GM12874 (cell line): Measurements from ENCODE around the gene MICAL3.

Experiments
- TF ChIP-seq, protein P1 (sequence below): IDR thresholded peaks from 2 replicates; pipeline ENCODE4 v1.5.1; 2011; ENCODE audit warnings: low read depth, mild to moderate bottlenecking, control low read depth, low read length, moderate library complexity; ENCODE audit not compliant: insufficient read depth

MICAL3 gene

DNA sequence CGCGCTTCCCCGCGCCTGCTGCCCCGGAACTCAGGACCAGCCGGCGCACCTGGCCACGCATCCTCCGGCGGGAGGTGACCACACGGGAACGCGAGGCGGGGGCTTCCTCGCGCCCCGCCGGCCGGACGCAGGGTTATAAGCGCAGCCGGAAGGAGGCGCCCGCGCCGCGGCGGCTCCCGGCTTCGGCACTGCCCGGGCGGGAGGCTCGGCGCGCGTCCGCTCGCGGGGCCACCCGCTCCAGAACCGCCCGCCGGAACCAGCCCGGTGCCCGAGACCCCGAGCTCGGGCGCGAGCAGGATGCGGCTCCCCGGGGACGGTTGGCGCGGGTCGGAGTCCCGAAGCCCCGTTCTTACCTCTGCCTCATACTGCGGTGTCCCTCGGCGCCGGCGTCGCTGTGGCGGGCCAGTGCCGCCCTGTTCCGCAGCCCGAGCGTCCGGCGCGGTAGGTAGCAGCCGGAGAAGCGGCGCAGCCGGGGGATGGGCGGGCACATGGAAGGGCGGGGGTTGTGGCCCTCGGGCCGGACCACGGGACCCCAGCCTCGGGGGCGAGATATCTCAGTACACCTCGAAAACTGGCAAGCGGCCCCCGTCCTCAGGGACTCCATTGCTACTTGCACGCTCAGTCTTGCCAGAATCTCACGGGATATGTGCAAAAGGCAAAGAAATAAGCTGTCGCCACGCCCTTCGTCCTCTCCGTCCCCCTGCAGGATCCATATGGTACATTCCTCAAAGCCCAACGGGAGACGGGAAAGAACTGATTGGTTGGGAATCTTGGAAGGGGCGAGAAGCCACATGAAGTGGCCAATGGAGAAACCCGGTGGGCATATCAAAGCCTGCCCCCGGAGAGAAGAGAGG is 23.1 kb downstream of the MICAL3 start:
- TF ChIP-seq, protein P1, sequence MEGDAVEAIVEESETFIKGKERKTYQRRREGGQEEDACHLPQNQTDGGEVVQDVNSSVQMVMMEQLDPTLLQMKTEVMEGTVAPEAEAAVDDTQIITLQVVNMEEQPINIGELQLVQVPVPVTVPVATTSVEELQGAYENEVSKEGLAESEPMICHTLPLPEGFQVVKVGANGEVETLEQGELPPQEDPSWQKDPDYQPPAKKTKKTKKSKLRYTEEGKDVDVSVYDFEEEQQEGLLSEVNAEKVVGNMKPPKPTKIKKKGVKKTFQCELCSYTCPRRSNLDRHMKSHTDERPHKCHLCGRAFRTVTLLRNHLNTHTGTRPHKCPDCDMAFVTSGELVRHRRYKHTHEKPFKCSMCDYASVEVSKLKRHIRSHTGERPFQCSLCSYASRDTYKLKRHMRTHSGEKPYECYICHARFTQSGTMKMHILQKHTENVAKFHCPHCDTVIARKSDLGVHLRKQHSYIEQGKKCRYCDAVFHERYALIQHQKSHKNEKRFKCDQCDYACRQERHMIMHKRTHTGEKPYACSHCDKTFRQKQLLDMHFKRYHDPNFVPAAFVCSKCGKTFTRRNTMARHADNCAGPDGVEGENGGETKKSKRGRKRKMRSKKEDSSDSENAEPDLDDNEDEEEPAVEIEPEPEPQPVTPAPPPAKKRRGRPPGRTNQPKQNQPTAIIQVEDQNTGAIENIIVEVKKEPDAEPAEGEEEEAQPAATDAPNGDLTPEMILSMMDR: peak; percentile 67

GRCh38 chr22:18000441-18001039 is 23.8 kb downstream of the MICAL3 start:
- TF ChIP-seq, protein P1: no peak

DNA sequence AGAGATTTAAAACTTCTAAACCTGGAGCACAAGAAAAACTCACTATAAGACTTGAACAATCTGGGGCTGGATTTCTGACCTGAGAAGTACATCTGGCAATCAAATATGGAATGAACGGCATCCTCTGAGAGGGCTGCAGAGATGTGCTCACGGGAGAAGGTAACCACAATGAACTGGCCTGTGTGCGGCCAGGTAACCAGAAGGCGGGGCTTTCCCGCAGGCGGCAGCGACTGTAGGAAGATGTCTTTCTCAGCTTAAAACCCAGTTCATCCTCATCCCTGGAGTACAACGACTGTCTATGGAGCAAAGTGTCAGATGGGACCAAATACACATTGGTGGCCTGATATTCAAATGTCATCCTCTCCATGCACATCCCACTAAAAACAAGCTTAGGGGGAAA is 24.5 kb downstream of the MICAL3 start:
- TF ChIP-seq, protein P1: no peak

DNA sequence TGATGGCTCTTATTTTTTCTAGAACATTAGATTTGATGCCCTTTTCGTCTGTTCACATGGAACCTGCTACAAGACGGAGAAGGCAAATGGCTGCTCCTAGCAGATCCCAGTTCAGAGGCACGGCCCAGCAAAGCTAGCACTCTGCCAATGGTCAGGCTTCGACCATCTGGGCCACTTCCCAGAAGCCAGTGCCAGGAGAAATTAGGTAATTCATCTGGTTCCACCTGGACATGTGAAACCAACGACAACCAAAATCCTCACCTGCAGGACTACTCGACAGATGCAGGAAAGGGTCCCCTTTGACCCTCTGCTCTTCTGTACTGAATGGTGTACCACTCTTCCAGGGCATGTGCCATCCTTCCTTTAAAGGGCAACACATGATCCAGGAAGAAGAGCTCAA is 25.4 kb downstream of the MICAL3 start:
- TF ChIP-seq, protein P1: no peak

GRCh38 chr22:17997456-17997855 is 26.9 kb downstream of the MICAL3 start:
- TF ChIP-seq, protein P1: no peak

DNA sequence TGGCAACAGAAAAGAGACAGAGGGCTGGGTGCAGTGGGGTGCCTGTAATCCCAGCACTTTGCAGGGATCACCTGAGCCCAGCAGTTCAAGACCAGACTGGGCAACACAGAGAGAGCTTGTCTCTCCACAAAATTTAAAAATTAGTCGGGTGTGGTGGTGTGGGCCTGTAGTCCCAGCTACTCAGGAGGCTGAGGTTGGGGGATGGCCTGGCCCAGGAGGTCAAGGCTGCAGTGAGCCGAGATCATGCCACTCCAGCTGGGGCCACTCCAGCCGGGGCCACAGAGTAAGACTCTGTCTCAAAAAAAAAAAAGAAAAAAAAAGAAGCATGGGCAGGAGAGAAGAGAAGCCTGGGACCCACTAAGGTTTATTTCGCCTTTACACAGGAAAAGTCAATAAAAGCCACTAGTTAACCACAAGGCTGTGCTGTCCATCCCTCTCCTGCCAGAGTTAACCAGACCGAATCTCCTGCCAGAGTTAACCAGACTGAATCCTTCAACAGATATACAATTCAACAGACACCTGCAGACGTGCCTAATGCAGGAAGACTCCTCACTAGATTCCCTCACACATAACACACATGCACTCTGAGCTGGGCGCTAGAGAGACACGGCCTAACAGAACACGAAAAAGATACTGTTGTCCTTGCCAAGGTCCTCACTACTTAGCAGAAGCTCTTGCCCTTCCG is 29.8 kb downstream of the MICAL3 start:
- TF ChIP-seq, protein P1: no peak

GRCh38 chr22:17990942-17991341 is 33.4 kb downstream of the MICAL3 start:
- TF ChIP-seq, protein P1: no peak
